Measurements from ENCODE around the gene CFH. TPM values are rescaled to one million over a fixed set of nuclear protein-coding genes. Genes with fewer than 3 reads are reported as not detected.

The CFH gene
- total RNA-seq, 1 donor from 2014 or later, result 36.8 TPM

DNA sequence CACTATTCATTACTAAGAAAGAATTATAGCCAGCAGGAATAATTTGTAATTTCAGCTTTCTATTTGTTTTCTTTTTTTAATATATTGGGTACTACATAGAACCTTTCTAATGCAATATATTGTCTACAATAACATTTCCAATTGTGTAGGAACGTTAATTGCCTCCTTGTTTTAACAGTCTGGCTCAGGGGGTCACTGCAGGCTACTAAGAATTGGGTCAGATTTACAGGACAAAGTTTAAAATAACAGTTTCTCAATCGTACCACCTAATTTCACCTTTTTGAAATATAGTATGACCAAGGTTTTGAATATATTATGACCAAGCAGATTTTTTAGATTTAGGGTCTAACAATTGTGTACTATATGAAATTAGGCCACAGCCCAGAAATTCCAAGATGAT, 2.4 kb downstream of the CFH start:
- Histone ChIP-seq H3K27ac (no peak overlapping the region), H3K9me3 (no peaks in the 10 kb centered on the region), H3K4me3 (no peak overlapping the region), H3K4me1 (no peaks in the 10 kb centered on the region), H3K27me3 (no peaks in the 10 kb centered on the region), H3K36me3 (no peaks in the 10 kb centered on the region)
- no peak for DNase-seq (ENCODE audit: extremely low spot score in 2 of 2)
- TF ChIP-seq POLR2A (IDR thresholded peaks at IDR 0.05) (no peak), POLR2AphosphoS5 (IDR thresholded peaks at IDR 0.05; ENCODE audit: insufficient read depth in 1 of 2, low read depth in 1 of 2) (no peak)
- TF ChIP-seq, protein P1, sequence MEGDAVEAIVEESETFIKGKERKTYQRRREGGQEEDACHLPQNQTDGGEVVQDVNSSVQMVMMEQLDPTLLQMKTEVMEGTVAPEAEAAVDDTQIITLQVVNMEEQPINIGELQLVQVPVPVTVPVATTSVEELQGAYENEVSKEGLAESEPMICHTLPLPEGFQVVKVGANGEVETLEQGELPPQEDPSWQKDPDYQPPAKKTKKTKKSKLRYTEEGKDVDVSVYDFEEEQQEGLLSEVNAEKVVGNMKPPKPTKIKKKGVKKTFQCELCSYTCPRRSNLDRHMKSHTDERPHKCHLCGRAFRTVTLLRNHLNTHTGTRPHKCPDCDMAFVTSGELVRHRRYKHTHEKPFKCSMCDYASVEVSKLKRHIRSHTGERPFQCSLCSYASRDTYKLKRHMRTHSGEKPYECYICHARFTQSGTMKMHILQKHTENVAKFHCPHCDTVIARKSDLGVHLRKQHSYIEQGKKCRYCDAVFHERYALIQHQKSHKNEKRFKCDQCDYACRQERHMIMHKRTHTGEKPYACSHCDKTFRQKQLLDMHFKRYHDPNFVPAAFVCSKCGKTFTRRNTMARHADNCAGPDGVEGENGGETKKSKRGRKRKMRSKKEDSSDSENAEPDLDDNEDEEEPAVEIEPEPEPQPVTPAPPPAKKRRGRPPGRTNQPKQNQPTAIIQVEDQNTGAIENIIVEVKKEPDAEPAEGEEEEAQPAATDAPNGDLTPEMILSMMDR (IDR thresholded peaks at IDR 0.05), result no peak
- intact Hi-C loops (cut with DNase I), result no loop called here

GRCh38 chr1:196655071-196655470, 3.2 kb downstream of the CFH start:
- Histone ChIP-seq H3K9me3 (no peaks in the 10 kb centered on the region), H3K27me3 (no peaks in the 10 kb centered on the region), H3K4me3 (no peak overlapping the region), H3K4me1 (no peaks in the 10 kb centered on the region), H3K36me3 (no peaks in the 10 kb centered on the region), H3K27ac (no peak overlapping the region)
- DNase-seq (ENCODE audit: extremely low spot score in 2 of 2), result no peak
- TF ChIP-seq POLR2AphosphoS5 (IDR thresholded peaks at IDR 0.05; ENCODE audit: insufficient read depth in 1 of 2, low read depth in 1 of 2) (no peak), POLR2A (IDR thresholded peaks at IDR 0.05) (no peak)
- TF ChIP-seq, protein P1 (IDR thresholded peaks at IDR 0.05), result no peak
- intact Hi-C loops (cut with DNase I), result no loop called here

DNA sequence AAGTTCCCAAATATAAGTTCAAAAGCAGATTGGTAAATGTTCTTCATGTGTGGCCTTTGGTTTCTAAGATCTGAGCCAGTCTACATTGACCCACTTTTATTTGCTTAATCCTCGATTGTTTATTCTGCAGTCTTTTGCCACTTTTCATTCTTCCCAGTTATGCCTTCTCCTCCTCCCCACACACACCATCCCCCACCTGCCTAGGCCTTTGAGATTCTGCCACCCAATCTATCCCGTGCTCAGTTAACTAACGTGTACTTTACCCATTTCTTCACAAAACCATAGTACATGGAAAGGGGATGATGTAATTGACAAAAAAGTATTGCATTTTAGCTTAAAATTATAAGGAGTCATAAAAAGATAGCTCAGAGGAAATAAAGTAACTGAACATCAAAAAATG, 3.7 kb downstream of the CFH start:
- DNase-seq (ENCODE audit: extremely low spot score in 2 of 2), result no peak
- Histone ChIP-seq H3K27me3 (no peaks in the 10 kb centered on the region), H3K36me3 (no peaks in the 10 kb centered on the region), H3K9me3 (no peaks in the 10 kb centered on the region), H3K27ac (no peak overlapping the region), H3K4me1 (no peaks in the 10 kb centered on the region), H3K4me3 (no peak overlapping the region)
- TF ChIP-seq, protein P1 (IDR thresholded peaks at IDR 0.05), result no peak
- TF ChIP-seq POLR2AphosphoS5 (IDR thresholded peaks at IDR 0.05; ENCODE audit: insufficient read depth in 1 of 2, low read depth in 1 of 2) (no peak), POLR2A (IDR thresholded peaks at IDR 0.05) (no peak)
- intact Hi-C loops (cut with DNase I), result no loop called here

DNA sequence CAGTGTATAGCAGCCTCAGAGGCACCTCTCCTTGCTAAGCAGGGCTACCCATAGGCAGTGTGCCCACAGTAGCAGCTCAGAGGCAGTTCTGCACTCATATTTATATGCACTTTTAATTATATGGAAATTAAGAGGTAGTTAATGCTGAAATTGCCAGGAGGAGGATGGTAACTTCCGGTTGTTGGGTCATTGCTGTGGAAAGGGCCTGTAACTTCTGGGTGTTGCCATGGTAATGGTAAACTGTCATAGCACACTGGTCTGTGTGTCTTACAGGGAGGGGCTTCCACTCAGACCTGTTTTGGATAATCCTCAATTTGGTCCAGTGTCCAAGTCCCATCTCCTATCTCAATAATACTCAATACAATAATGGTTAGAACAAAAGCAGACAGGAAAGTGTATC, 7.6 kb downstream of the CFH start:
- Histone ChIP-seq H3K36me3 (no peaks in the 10 kb centered on the region), H3K27me3 (no peaks in the 10 kb centered on the region), H3K27ac (no peak overlapping the region), H3K4me1 (no peaks in the 10 kb centered on the region), H3K9me3 (no peaks in the 10 kb centered on the region), H3K4me3 (no peak overlapping the region)
- intact Hi-C loops (cut with DNase I), result no loop called here
- no peak for TF ChIP-seq POLR2AphosphoS5 (IDR thresholded peaks at IDR 0.05; ENCODE audit: insufficient read depth in 1 of 2, low read depth in 1 of 2)
- TF ChIP-seq, protein P1 (IDR thresholded peaks at IDR 0.05), result no peak
- TF ChIP-seq POLR2A (IDR thresholded peaks at IDR 0.05), result no peak
- no peak for DNase-seq (ENCODE audit: extremely low spot score in 2 of 2)

GRCh38 chr1:196660272-196660671, 8.4 kb downstream of the CFH start:
- no peaks in the 10 kb centered on the region for H3K27me3 ChIP-seq
- no peaks in the 10 kb centered on the region for H3K4me1 ChIP-seq
- no peaks in the 10 kb centered on the region for H3K36me3 ChIP-seq
- no peak for TF ChIP-seq POLR2AphosphoS5 (IDR thresholded peaks at IDR 0.05; ENCODE audit: insufficient read depth in 1 of 2, low read depth in 1 of 2)
- TF ChIP-seq POLR2A (IDR thresholded peaks at IDR 0.05), result no peak
- TF ChIP-seq, protein P1 (IDR thresholded peaks at IDR 0.05), result no peak
- no peaks in the 10 kb centered on the region for H3K9me3 ChIP-seq
- H3K27ac ChIP-seq, result no peak overlapping the region
- intact Hi-C loops (cut with DNase I), result loop anchor here (10.0 kb wide), 1 partner anchor 515 kb away; no protein-coding TSS in a partner anchor
- no peak overlapping the region for H3K4me3 ChIP-seq
- DNase-seq (ENCODE audit: extremely low spot score in 2 of 2), result no peak
